ENCODE data around the gene SUN2.

Gene SUN2

DNA sequence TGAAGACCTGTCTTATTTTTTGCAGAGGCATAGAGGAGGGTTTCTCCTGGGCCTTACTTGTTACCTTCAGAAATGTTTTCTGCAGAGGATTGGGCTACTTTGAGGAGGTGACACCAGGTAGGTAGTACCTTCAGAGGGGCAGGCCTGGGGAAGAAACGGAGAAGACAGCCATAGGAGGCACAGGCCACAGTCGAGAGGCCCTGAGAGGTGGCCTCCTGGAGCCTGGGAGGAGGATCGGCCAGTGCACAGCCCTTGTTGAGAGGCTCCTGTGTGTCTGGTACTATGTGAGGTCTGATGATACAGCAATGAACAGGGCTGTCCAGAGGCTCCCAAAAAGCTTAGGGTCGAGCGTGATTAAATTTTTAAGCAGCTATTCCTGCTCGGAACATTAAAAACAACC is 38.6 kb downstream of the SUN2 start:
- DNase-seq (ENCODE audit: low read depth, low spot score): no peak

- no peak for DNase-seq (ENCODE audit: low read depth, low spot score)
Observed at GRCh38 chr22:38716826-38717225, 39.0 kb downstream of the SUN2 start.

DNA sequence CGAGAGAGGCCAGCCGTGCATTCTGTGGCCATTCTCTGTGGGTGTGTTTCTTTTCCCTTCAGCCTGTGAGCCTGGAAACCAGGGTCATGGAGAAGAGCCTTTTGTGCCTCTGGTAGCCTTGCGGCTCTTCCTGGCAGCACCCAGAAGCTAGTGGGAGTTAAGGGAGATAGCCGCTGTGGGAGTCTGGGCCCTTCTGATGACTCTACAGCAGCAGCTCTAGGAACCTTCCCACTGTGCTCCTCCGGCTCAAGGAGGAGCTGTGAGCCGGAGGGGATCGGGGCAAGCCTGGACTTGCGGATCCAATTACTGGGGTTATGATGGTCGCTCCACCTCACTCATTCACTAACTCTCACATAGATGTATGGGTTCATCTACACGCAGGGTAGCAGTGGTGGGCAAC is 39.5 kb downstream of the SUN2 start:
- DNase-seq (ENCODE audit: low read depth, low spot score): no peak

GRCh38 chr22:38715852-38716251 is 39.9 kb downstream of the SUN2 start:
- DNase-seq (ENCODE audit: low read depth, low spot score): no peak

DNA sequence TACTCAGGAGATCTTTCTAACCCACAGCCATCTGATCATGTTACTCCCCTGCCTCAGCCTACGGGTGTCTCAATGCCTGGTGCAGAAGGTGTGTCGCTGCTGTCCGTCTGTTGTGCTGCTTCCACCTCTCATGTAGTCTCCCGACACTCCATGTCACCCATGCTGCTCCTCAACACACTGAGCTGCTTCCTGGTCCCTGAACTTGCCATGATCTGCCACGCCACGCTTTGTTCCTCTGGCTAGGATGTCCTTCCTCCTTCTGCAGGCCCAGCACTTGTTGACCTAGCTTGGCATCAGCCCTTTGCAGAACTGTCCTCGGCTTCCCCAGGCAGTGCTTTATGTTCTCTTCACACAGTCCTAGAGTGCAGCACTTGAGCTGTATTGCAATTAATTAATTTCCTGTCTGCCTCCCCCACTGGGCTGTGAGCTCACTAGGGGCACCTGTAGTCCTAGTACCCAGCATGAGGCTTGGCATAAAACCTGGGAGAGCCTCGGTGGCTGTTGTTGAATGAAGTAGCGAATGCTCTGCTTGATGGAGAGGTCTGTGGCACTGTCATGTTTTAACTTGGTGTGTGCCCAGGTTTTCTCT is 40.5 kb downstream of the SUN2 start:
- DNase-seq (ENCODE audit: low read depth, low spot score): no peak

DNA sequence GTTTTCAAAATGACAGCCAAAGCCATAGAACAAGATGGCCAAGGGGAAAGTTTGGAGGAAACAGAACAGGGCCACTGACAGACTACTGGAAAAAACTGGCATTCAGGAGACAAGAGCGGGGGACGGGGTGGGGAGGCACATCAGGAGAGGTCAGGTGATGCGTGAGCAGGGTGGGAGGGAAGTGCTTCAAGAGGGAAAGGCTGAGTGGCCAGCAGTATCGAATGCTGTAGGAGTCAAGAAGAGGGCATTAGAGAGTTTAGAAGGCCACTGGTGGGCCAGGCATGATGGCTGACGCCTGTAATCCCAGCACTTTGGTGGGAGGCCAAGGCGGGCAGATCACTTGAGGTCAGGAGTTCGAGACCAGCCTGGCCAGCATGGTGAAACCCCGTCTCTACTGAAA is 41.9 kb downstream of the SUN2 start:
- DNase-seq (ENCODE audit: low read depth, low spot score): no peak

DNA sequence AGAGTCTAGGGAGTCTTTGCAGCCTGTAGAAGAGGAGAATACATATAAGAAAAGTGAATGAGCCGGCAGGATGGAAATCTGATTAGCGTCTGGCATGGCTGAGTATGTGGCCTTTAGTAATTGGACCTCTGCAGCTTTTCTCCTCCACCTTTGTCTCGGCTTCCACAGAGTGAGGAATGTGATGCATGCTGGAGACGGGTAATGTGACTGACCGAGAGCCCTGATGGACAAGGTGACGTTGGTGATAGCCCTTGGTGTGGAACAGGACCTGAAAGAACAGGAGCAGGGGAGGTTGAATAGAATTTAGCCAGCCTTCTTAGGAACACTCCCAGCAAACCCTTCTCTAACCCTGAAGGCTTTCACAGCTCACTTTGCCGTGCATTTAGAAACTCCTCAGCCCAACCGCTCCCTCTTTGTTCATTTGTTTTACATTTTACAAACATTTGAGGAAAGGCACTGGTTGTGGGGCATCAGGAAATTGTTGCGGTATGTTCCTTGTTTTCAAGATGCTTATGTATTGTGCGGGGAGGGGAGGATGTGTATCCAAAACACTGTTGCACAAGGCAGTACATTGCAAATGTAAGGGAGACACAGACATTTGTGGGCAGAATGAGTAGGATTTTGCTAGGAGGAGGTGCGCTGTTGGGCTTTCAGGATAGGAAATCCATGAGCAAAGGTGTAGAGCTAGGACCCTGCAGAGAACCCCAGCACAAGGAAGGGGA is 43.2 kb downstream of the SUN2 start:
- DNase-seq (ENCODE audit: low read depth, low spot score): no peak

- DNase-seq (ENCODE audit: low read depth, low spot score): no peak
Observed at GRCh38 chr22:38710866-38711265, 44.9 kb downstream of the SUN2 start.

- no peak for DNase-seq (ENCODE audit: low read depth, low spot score)
Observed at GRCh38 chr22:38710351-38710750, 45.4 kb downstream of the SUN2 start.

GRCh38 chr22:38709306-38709705 is 46.5 kb downstream of the SUN2 start:
- DNase-seq (ENCODE audit: low read depth, low spot score): no peak

DNA sequence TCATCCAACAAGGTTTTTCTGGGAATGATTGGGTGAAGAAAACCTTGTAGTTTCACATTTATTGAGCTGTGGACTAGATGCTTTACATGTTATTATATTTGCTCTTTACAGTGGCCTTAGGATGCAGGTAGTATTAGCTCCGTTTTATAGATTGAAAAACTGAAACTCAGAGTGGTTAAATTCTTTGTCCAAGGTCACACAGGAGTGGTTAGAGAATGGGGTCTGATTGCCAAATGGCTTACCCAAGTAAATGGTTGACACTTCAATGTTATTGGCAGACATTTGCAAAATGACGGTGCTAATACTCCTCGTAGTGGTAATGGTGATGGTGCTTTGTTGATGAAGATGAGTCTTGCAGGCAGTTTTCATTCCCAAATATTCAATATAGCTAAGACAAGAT is 47.8 kb downstream of the SUN2 start:
- DNase-seq (ENCODE audit: low read depth, low spot score): no peak

GRCh38 chr22:38707346-38707745 is 48.5 kb downstream of the SUN2 start:
- no peak for DNase-seq (ENCODE audit: low read depth, low spot score)

GRCh38 chr22:38706901-38707195 is 49.0 kb downstream of the SUN2 start:
- no peak for DNase-seq (ENCODE audit: low read depth, low spot score)

- no peak for DNase-seq (ENCODE audit: low read depth, low spot score)
Observed at GRCh38 chr22:38706101-38706900, 49.5 kb downstream of the SUN2 start.

- peak; percentile 94 for DNase-seq (ENCODE audit: low read depth, low spot score)
Observed at GRCh38 chr22:38705235-38706100, 50.3 kb downstream of the SUN2 start, which contains the start of gene GTPBP1. Gene GTPBP1 (plus strand): TSS chr22:38705944. CDS start chr22:38705956, 12 bp downstream.

DNA sequence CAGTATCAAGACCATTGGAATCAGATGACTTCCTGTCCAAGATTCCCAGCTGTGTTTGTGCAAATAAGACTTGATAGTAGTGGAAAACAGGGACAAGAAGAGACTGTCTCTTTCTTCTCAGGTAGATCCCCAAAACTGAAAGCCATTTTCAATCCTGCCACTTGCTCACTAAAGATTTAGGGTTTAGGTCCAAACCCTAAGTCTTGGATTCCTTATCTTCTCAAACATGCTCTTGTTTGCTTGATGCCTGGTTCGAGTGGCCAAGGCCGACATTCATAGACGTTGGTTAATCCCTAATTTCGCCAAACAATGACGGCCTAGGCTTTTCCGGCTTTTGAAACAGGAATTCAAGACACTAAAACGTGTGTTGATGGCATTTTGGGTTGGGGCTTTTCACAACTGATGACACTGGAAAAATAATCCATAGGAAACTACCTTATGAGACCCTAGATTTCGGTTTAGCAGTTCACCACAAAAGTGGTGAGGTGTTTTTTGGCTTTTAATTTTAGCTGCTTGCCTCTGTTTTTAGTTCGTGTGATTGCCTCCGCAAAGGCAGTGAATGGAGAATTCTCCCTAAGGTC is 51.1 kb downstream of the SUN2 start:
- DNase-seq (ENCODE audit: low read depth, low spot score): no peak

DNA sequence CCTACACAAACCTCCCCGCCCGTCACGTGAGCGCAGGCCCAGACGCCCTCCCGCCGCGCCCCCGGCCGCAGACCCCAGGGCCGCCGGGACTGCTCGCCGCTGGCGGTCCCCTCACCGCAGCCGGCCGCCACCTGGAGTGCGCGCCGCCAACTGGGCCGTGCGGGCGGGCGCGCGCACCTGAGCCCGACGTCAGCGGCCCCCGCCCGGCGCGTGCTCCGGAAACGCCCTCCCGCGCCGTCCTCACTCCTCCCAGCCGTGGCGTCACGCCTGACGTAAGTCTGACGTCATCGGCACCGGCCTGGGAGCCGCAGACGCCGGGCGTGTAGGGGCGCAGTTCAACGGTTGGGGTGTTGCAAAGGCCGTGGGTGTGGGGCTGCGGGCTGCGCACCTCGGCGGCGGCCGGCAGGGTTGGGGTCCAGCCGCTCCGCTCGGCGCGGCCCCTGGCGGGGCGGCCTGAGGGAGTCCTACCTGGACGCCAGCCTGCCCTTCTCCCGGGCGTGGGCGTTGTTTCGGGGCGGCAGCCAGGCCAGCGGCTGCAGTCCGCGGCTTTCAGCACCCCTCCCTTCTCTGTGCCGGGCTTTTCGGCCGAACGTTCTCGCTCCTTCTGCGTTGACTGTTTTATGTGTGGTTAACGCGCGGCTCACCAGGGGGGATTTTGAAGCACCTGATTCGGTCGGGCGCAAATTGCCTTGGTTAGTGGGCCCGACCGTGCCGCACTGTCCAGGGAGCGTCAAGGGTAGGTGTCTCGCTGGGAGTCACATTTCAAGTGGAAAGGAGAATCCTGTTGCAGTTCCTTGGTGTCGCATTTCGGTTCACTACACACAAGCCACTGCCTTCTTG is 54.8 kb downstream of the SUN2 start, which contains the start of gene JOSD1:
TSS of gene JOSD1 (minus strand) at position 155 of the 840 bp plus-strand sequence. CDS start 956 bp downstream, outside the sequence.
- DNase-seq (ENCODE audit: low read depth, low spot score): peak; percentile 88

DNA sequence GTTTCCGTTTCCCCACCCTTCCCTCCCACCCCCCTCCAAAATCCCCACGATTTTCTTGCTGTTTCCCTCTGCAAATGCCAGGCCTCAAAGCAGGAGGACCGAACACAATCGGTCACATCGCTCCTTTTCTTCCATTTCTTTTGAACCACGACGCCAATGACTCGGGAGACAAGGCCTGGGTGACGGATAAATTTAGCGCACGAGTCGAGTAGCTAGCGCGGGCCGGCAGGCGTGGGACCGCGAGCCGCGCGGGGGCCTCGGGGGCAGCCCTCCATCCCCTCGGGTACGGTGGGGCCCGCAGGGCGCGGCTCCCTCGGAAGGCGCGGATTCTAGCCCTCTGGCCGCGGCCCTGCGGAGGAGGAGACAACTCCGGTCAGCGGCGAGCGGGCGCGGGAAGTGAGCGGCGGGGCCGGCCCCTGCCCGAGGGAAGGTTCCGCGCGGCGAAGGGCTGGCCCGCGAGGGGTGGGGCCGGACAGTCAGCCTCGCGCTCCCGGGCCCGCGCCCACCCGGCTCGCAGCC is 55.5 kb downstream of the SUN2 start:
- DNase-seq (ENCODE audit: low read depth, low spot score): no peak

GRCh38 chr22:38699784-38700183 is 56.0 kb downstream of the SUN2 start:
- DNase-seq (ENCODE audit: low read depth, low spot score): no peak

DNA sequence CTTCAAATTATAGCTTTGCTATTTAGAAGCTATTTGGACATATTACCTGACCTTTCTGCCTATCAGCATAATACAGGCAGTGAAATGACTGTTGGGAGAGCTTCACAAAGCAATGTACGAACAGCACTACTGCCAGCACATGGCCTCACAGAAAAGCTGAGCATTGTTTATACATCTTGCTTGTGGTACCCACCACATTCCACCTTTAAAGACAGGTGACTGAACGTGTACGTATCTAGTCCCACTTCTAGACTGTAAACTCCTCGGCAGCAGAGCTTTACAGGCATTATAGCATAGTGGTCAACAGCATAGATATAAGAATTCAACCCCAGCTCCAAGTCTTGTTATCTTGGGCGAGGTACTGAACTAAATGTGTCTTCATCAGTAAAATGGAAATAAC is 56.7 kb downstream of the SUN2 start:
- DNase-seq (ENCODE audit: low read depth, low spot score): no peak

Data from activated naive CD8-positive, alpha-beta T cell treated with anti-CD3 and anti-CD28 coated beads, Interleukin-2, amount 50 U/mL, for 16 hours (primary cell).